ENCODE measurements around the gene SNX17. TPM values are rescaled to one million over a fixed set of nuclear protein-coding genes. Genes with fewer than 3 reads are reported as not detected.

SNX17 gene
- total RNA-seq, 1 donor from 2014 or later, result 107 TPM

- DNase-seq, result peak; percentile 97
- intact Hi-C loops (cut with DNase I), result no loop called here
These were observed 39.1 kb downstream of the SNX17 start, which contains the start of gene PPM1G for GRCh38 chr2:27409321-27410073. Gene PPM1G, minus strand, starts transcription at chr2:27409591. Its CDS starts 169 bp downstream, at chr2:27409422.

GRCh38 chr2:27412419-27413152 lies 42.2 kb downstream of the SNX17 start:
- intact Hi-C loops (cut with DNase I), result no loop called here
- no peak for TF ChIP-seq CTCF (IDR thresholded peaks at IDR 0.05)
- Histone ChIP-seq H3K4me1 (peaks cover 17% of the 10 kb centered on the region), H3K36me3 (no peaks in the 10 kb centered on the region), H3K9me3 (no peaks in the 10 kb centered on the region), H3K4me3 (no peak overlapping the region), H3K27ac (no peak overlapping the region), H3K27me3 (ENCODE audit: low read depth) (no peaks in the 10 kb centered on the region)
- ATAC-seq, result no peak
- DNase-seq, result no peak

More at GRCh38 chr2:27409321-27410073, 39.1 kb downstream of the SNX17 start, which contains the start of gene PPM1G:
- ATAC-seq, result peak; percentile 100
- H3K27me3 ChIP-seq (ENCODE audit: low read depth), result no peaks in the 10 kb centered on the region
- peaks cover 3% of the 10 kb centered on the region for H3K36me3 ChIP-seq
- no peaks in the 10 kb centered on the region for H3K9me3 ChIP-seq
- H3K4me1 ChIP-seq, result peaks cover 31% of the 10 kb centered on the region
- no peak for TF ChIP-seq CTCF (IDR thresholded peaks at IDR 0.05)
- H3K4me3 ChIP-seq, result peak within 1 kb of the TSS; percentile 99
- H3K27ac ChIP-seq, result peak within 1 kb of the TSS; percentile 92

GRCh38 chr2:27416151-27416550 lies 45.7 kb downstream of the SNX17 start:
- H3K4me1 ChIP-seq, result no peaks in the 10 kb centered on the region
- H3K27ac ChIP-seq, result no peak overlapping the region
- H3K4me3 ChIP-seq, result no peak overlapping the region
- no peak for TF ChIP-seq CTCF (IDR thresholded peaks at IDR 0.05)
- no peaks in the 10 kb centered on the region for H3K36me3 ChIP-seq
- no peak for ATAC-seq
- intact Hi-C loops (cut with DNase I), result no loop called here
- no peak for DNase-seq
- H3K27me3 ChIP-seq (ENCODE audit: low read depth), result no peaks in the 10 kb centered on the region
- H3K9me3 ChIP-seq, result no peaks in the 10 kb centered on the region

- no peak for TF ChIP-seq CTCF (IDR thresholded peaks at IDR 0.05)
- no peak overlapping the region for H3K27ac ChIP-seq
- ATAC-seq, result no peak
- no peaks in the 10 kb centered on the region for H3K9me3 ChIP-seq
- no peaks in the 10 kb centered on the region for H3K4me1 ChIP-seq
- intact Hi-C loops (cut with DNase I), result no loop called here
- no peak overlapping the region for H3K4me3 ChIP-seq
- no peaks in the 10 kb centered on the region for H3K36me3 ChIP-seq
- DNase-seq, result no peak
- H3K27me3 ChIP-seq (ENCODE audit: low read depth), result no peaks in the 10 kb centered on the region
These were observed 50.6 kb downstream of the SNX17 start for GRCh38 chr2:27420996-27421395.

GRCh38 chr2:27421660-27422250 lies 51.3 kb downstream of the SNX17 start:
- ATAC-seq (no peak), DNase-seq (no peak)
- TF ChIP-seq CTCF (IDR thresholded peaks at IDR 0.05), result no peak
- Histone ChIP-seq H3K36me3 (no peaks in the 10 kb centered on the region), H3K4me1 (no peaks in the 10 kb centered on the region), H3K9me3 (no peaks in the 10 kb centered on the region), H3K4me3 (no peak overlapping the region), H3K27ac (no peak overlapping the region), H3K27me3 (ENCODE audit: low read depth) (no peaks in the 10 kb centered on the region)
- intact Hi-C loops (cut with DNase I), result no loop called here
